Activated T-cell treated with anti-CD3 and anti-CD28 coated beads, Interleukin-2, amount 50 U/mL, for 48 hours (primary cell): ENCODE data around the gene MDH1.
A peak's percentile ranks its signal among the peaks of the same experiment; 100 is the strongest.
"Not testable (repeated sequence)": the region's sequence is repeated elsewhere in the genome, so short reads cannot be mapped to it uniquely, and the experiment has no call there.

ENCODE experiments used
- DNase-seq, 2 experiments: peaks; one replicate each; pipeline ENCODE4 v3.0.0-alpha.2; 2020

MDH1 gene

DNA sequence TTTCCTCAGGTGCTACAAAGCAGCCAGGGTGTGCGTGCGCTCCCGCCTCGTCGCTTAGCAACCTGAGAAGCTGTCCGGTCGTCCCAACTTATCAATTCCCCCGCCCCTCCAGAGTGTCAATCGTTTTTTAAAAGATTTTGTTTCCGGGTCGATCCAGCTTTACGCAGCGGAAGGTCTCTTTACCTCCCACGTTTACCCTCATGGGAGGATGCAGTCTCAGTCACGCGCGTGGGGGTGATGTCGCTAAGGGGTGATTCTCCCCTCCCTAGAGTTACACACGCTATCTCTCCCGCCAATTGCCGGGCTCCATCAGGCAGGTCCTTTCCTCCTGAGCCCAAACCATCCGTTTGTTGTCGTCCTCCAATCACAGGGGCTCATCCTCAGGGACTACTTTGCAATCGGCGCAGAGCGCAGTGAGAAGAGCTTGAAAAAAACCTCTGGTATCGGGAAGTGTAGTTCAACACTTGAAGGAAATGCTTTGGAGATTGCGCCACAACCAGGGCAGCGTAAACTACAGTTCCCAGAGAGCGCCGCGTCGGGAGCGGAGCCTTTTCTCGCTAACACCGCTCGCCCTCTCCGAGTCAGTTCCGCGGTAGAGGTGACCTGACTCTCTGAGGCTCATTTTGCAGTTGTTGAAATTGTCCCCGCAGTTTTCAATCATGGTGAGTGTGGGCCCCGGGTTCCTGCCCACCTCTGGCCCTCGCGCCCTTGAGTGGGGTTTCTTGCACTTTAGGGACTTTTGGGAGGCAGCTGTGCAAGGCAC lies at the start of gene MDH1, which contains the start of gene WDPCP:
MDH1 (plus strand) TSS at position 579 of the 763 bp plus-strand sequence; CDS start at position 660, 81 bp downstream.
WDPCP (minus strand) TSS at position 93 of the 763 bp plus-strand sequence. CDS start 206 bp downstream, outside the sequence.
- DNase-seq: peak; percentile 93

- no peak for DNase-seq
Measured at GRCh38 chr2:63539416-63540162, 49.2 kb upstream of the MDH1 start.

GRCh38 chr2:63544017-63544627 lies 44.6 kb upstream of the MDH1 start:
- DNase-seq: no peak

DNA sequence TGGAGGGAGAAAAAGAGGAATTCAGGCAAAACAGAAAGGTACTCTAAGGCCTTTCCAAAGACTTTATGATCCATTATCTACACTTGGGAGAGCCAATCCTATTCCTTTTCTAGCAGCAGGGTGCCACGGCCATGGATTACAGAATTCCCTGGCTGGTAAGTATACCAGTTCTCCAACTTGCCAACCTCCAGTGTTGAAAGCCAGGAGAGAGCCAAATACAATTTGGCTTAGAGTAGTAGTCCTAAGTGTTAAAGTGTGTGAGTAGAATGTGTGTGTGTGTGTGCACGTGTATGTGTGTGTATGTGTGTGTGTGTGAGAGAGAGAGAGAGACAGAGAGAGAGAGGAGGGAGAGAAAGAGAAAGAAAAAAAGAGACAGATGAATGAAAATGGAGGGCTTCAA lies 43.7 kb upstream of the MDH1 start:
- DNase-seq: no peak

DNA sequence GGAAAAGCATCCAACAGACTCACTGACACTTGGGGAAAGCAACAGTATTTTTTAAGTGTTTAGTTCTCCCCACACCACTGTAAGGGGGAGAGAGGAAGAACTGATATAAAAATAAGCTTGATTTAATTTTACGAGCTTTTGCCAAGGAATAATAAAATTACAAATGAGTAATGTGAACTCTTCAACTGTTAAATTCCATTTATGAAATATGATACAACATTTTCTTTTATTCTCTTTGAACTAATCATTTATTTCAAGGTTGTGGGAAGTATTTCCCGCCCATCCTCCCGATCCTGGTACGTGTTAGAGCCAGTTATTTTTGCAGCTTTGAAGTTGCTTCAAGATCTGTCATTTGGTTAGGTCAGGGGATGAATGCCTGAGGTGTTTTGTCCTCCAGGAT lies 35.7 kb upstream of the MDH1 start:
- DNase-seq: no peak

DNA sequence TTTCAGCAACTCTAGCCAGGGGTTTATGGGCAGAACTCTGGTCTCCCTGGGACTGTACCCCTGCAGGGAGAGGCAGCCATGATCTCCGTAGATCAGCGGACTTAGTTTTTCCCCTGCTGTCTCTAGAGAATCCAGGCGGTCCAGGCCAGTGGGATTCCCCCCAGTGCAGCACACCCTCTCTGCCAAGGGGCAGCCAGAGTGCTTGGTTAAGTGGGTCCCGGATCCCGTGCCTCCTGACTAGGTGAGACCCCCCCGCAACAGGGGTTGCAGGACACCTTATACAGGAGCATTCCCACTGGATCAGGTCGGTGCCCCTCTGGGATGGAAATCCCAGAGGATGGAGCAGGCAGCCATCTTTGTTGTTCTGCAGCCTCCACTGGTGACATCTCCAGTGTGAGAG lies 33.5 kb upstream of the MDH1 start:
- no peak for DNase-seq

DNA sequence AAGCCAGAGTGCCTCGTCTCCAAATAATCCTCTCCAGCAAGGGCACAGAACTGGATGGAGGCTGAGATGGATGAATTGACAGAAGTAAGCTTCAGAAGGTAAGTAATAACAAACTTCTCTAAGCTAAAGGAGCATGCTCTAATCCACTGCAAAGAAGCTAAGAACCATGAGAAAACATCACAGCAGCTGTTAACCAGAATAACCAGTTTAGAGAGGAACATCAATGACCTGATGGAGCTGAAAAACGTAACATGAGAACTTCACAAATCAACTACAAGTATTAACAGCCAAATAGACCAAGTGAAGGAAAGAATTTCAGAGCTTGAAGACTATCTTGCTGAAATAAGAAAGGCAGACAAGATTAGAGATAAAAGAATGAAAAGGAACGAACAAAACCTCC lies 32.8 kb upstream of the MDH1 start:
- DNase-seq: no peak

DNA sequence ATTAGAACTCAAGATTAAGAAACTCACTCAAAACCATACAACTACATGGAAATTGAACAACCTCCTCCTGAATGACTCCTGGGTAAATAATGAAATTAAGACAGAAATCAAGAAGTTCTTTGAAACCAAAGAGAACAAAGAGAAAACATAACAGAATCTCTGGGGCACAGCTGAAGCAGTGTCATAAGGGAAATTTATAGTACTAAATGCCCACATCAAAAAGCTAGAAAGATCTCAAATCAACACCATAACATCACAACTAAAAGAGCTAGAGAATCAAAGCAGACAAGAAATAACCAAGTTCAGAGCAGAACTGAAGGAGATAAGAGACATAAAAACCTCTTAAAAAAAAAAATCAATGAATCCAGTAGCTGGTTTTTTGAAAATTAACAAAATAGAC lies 30.9 kb upstream of the MDH1 start:
- not testable (repeated sequence) for DNase-seq

- DNase-seq: not testable (repeated sequence)
Measured at GRCh38 chr2:63558922-63559321, 29.8 kb upstream of the MDH1 start.

DNA sequence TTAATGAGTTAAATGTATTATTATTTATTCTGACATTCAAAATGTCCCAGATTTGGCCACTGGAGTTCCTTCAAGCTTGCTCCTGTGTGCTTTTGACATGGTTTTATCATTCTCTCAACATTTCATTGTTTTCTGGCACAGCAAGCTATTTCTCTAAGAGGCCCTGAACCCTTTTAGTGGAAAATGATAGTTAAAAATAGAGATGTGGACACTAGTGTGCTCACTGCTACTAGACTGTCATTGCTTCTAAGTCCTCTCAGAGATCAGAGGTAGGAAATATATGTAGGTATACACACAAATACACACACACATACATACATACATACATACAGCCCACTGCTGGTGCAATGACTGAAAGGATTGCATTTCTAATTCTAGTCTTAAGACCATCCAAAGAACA lies 26.0 kb upstream of the MDH1 start:
- no peak for DNase-seq

DNA sequence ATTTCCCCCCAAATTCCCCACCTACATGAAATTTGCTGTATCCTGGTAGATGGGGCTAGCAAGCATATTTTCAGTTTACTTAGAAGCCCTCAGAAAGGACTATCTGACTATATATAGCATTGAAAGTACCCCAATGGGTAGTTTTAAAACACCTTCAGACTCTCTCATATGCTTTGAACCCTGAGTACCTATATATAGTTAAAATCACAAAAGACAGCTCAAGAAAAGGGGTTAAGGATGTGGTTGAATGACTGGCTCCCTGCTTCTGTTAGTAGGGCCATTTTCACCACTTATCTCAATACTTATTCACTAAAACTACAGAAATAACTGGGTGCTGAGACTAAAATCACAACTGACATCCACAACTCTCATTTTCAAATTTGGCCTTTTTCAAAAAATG lies 19.0 kb upstream of the MDH1 start:
- DNase-seq: no peak

DNA sequence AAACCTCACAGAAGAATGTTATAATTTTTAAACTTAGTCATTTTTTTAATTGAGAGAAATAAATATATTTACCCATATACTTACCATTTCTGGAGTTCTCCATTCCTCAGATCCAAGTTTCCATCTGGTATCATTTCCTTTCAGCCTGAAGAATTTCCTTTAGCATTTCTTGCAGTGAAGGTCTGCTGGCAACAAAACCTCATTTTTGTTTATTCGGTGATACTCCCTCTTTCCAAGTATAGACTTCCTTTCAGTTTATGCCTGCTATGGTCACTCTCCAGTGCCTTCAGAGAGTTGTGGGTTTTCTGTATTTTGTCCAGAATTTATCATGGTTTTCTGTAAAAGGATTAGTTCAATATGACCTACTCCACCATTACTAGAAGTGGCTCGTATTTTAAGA lies 17.5 kb upstream of the MDH1 start:
- no peak for DNase-seq

DNA sequence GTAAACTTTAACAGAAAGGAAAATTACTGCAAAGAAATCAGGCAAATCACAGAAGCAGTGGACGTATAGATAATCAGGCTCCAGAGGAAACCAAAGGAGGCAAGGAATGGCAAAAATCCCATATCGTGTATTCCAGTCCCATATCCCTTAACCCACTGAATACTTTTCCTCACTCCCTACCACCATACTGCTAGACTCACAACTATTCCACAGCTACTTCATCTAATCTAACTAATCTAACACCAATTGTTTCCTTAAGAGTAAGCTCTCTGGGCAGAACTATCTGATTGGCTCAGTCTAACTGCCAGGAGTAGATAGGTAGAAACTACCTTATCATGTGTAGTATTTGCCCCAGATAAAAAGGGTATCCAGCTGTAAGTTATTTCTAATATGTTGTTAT lies 16.8 kb upstream of the MDH1 start:
- DNase-seq: no peak

GRCh38 chr2:63573026-63573425 lies 15.7 kb upstream of the MDH1 start:
- DNase-seq: not testable (repeated sequence)

DNA sequence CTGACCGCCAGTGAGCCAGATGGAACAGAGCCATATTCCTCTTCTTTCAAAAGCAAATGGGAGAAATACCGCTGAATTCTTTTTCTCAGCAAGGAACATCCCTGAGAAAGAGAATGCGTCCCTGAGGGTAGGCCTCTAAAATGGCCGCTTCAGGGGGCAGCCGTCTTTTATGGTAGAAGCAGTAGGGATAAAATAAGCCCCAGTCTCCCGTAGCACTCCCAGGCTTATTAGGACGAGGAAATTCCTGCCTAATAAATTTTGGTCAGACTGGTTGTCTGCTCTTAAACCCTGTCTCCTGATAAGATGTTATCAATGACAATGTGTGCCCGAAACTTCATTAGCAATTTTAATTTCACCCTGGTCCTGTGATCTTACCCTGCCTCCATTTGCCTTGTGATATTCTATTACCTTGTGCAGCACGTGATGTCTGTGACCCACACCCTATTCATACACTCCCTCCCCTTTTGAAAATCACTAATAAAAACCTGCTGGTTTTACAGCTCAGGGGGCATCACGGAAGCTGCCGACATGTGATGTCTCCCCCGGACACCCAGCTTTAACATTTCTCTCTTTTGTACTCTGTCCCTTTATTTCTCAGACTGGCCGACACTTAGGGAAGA lies 14.9 kb upstream of the MDH1 start:
- DNase-seq: not testable (repeated sequence)

DNA sequence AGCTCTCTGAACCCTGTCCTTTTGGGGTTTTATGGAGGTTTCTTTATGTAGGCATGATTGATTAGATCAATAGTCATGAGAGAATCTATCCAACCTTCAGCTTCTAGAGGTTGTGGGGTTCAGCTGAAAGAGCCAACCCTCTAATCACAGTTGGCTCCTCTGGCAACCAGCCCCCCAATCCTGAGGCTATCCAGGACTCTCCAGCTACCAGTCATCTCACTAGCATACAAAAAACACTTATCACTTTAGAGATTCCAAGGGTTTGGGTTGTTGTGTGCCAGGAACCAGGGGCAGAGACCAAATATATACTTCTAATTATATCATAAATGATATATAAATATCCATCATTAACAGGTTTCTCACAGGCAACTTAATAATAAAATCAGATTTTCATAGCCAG lies 12.2 kb upstream of the MDH1 start:
- no peak for DNase-seq

DNA sequence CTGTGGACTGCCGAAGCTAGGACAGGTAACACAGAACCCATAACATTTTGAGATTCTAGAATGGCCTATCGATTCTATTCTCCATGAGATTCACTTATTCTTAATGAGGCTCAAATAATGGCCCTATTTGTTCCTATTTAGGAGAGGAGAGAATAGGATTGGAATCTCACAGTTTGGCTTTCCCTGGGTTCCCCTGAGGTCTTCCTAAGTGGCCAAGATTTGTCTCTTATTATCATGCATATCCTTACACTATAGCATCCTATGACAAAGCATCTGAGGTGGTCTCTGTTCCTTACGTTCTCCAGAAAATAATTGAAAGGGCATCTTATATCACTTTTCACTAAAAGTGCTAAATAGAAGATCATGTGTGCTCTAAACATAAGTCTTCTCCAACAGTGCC lies 10.0 kb upstream of the MDH1 start:
- no peak for DNase-seq

DNA sequence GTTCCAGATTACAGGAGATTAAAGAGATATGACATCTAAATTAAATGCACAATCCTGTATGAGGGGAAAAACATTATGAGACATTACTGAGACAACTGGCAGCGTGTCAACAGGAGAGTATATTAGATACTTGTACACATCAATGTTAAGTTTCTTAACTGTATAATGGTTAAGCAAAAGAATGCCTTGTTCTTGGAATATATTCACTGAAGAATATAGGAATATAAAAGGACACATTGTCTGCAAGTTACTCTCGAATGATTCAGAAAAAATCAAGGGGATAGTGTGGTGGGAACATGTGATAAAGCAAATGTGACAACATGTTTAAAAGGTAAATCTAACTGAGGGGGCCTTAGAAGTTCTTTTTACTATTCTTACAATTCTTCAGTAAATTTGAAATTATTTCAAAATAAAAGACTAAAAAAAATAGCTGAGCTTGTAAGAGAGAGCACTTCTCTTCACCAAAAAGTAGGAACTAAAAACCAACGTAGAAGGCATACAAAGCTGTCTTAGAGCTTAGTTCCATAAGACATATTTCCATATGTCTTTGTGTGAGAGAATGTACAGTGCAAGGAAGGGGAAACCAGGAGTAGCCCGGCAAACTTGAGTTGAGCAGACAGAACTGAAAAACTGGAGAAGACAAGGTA lies 8.0 kb upstream of the MDH1 start:
- DNase-seq: no peak

- DNase-seq: no peak
Measured at GRCh38 chr2:63581298-63581961, 7.3 kb upstream of the MDH1 start.

DNA sequence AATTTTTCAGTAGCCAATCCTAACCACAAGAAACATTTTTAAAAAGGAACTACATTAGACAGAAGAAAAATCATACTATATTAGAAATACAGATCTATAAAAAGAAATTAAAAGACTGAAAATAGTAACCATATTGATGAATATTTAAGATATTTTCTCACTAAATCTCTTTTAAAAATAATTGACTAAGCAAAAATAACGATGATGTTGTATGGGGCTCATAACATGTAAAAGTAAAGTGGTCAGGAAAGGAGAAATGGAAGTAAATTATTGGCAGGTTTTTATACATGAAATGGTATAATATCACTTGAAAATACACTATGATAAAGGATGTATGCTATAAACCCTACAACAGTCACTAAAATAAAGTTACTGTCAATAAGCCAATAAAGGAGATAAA lies 5.9 kb upstream of the MDH1 start:
- DNase-seq: no peak

DNA sequence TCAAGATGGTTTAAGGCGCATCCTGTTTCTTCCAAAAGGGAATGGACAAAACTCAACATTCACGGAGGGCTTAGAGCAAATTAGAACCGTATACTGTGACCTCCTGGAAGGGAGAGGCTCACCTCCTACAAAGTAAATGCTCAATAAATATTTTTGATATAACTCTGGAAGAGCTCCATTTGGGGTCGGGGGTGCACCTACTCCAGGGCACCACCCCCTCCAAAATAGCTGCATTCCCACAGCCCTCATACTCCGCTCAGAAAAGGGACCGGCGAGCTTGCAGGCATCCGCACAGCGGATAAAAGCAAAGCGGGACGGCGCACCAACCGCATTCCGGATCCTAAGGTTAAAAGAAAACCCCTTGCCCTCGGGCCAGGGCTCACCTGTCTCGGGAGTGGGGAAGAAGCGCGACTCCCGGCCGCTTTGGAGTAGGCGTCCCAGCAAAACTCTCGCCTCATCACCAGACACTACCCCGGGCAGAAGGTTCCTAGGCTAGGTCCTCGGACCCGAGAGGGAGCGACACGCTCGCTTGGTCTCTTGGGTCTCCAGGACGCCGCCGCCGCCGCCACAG lies 864 bp upstream of the MDH1 start:
- no peak for DNase-seq
